Cardiac muscle cell (in vitro differentiated cells and primary cell): ENCODE measurements around the gene NUP93. TPM values are rescaled to one million over a fixed set of nuclear protein-coding genes. Genes with fewer than 3 reads are reported as not detected.

Experiments used
- DNase-seq, 2 donors: peaks; one replicate each; pipeline versions ENCODE4 v3.0.0 to v3.0.0-alpha.2; 2010 to 2017; ENCODE audit warnings: low read depth in 1 of 2, low spot score in 1 of 2
- H3K27ac ChIP-seq: fragments of 200-600 bp; sonication (generic); 2 replicates; pipeline ENCODE4 v1.5.1; 2016
- H3K27me3 ChIP-seq: fragments of 200-600 bp; sonication (generic); 2 replicates; pipeline ENCODE4 v1.6.0; 2016; ENCODE audit warnings: control low read depth
- H3K36me3 ChIP-seq: fragments of 200-600 bp; sonication (generic); 2 replicates; pipeline ENCODE4 v1.5.1; 2016; ENCODE audit warnings: control low read depth
- H3K4me1 ChIP-seq: fragments of 200-600 bp; sonication (generic); 2 replicates; pipeline ENCODE4 v1.8.1; 2017; ENCODE audit warnings: low read depth, mild to moderate bottlenecking, mixed run types
- H3K4me3 ChIP-seq: fragments of 200-600 bp; sonication (generic); 2 replicates; pipeline ENCODE4 v1.5.1; 2016; ENCODE audit warnings: mild to moderate bottlenecking
- H3K9me3 ChIP-seq: fragments of 200-600 bp; sonication (generic); 2 replicates; pipeline ENCODE4 v1.5.1; 2017; ENCODE audit warnings: low read depth, mild to moderate bottlenecking, control low read depth
- CTCF ChIP-seq: IDR thresholded peaks from 2 replicates; pipeline ENCODE4 v1.5.1; 2012; ENCODE audit warnings: low read depth, mild to moderate bottlenecking, low read length
- polyA plus RNA-seq: library from polyadenylated mRNA; unstranded; fragments of >200 nt; fragmentation: Nextera tagmentation; extraction: Ambion mirVana; gene quantifications from 2 replicates; pipeline ENCODE4 v1.2.1, GENCODE V29; 2016
- total RNA-seq: library from RNA; depleted of rRNA; stranded (reverse); fragments of >200 nt; gene quantifications from 2 replicates; pipeline ENCODE4 v1.2.3, GENCODE V29; 2016

The NUP93 gene
- total and polyA plus RNA-seq, 2 experiments from 2014 or later, result 110 to 127 TPM

DNA sequence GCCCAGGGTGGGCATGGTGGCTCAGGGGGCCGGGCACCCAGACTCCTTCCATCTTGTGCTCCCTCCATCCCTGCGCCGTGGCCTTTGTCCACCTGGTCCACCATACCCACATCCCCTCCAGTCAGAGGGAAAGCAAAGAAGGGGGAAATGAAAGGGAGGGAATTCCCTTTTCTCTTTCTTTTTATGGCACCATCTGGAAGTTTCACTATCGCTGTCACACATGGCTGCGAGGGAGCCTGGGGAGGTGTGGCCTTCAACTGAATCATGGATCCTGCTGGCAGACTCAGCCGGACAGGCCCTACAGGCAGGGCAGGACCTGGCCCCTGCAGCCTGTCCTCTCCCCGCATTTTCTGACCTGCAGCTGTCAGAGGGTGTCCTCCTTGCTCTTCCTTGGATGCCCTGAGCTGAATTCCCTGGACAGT is 141.3 kb downstream of the NUP93 start:
- Histone ChIP-seq H3K4me3 (no peak overlapping the region), H3K27me3 (no peaks in the 10 kb centered on the region), H3K4me1 (peaks cover 5% of the 10 kb centered on the region), H3K9me3 (no peaks in the 10 kb centered on the region), H3K27ac (no peak overlapping the region), H3K36me3 (no peaks in the 10 kb centered on the region)
- DNase-seq, result peak in 1 of 2 donors; percentile 38
- no peak for TF ChIP-seq CTCF

- no peaks in the 10 kb centered on the region for H3K36me3 ChIP-seq
- no peak for TF ChIP-seq CTCF
- DNase-seq, result no peak
- H3K4me1 ChIP-seq, result peaks cover 5% of the 10 kb centered on the region
- H3K27me3 ChIP-seq, result no peaks in the 10 kb centered on the region
- H3K27ac ChIP-seq, result no peak overlapping the region
- no peaks in the 10 kb centered on the region for H3K9me3 ChIP-seq
- no peak overlapping the region for H3K4me3 ChIP-seq
Observed at GRCh38 chr16:56872863-56873391, 143.0 kb downstream of the NUP93 start.

- Histone ChIP-seq H3K4me1 (peaks cover 5% of the 10 kb centered on the region), H3K27ac (peak overlapping the region; percentile 0), H3K27me3 (no peaks in the 10 kb centered on the region), H3K36me3 (no peaks in the 10 kb centered on the region), H3K9me3 (no peaks in the 10 kb centered on the region), H3K4me3 (no peak overlapping the region)
- DNase-seq, result peak; percentile 26 to 35
- no peak for TF ChIP-seq CTCF
Observed at GRCh38 chr16:56874800-56875199, 144.9 kb downstream of the NUP93 start.

DNA sequence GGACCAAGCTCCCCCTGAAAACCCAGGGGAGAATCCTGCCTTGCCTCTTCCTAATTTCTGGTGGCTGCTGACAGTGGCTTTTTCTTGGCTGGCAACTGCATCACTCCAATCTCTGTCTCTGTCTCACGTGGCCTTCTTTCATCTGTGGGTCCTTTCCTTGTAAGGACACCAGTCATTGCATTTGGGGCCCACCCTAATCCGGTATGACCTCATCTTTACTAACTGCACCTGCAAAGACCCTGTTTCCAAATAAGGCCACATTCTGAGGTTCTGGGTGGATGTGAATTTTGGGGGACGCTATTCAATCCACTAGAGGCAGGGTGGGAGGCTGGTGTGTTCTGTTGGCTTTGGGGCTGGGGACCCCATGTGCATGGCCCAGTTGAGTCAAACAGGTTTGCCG is 146.1 kb downstream of the NUP93 start:
- no peak overlapping the region for H3K4me3 ChIP-seq
- no peaks in the 10 kb centered on the region for H3K27me3 ChIP-seq
- no peak overlapping the region for H3K27ac ChIP-seq
- DNase-seq, result no peak
- peaks cover 5% of the 10 kb centered on the region for H3K4me1 ChIP-seq
- no peaks in the 10 kb centered on the region for H3K9me3 ChIP-seq
- H3K36me3 ChIP-seq, result no peaks in the 10 kb centered on the region
- no peak for TF ChIP-seq CTCF

DNA sequence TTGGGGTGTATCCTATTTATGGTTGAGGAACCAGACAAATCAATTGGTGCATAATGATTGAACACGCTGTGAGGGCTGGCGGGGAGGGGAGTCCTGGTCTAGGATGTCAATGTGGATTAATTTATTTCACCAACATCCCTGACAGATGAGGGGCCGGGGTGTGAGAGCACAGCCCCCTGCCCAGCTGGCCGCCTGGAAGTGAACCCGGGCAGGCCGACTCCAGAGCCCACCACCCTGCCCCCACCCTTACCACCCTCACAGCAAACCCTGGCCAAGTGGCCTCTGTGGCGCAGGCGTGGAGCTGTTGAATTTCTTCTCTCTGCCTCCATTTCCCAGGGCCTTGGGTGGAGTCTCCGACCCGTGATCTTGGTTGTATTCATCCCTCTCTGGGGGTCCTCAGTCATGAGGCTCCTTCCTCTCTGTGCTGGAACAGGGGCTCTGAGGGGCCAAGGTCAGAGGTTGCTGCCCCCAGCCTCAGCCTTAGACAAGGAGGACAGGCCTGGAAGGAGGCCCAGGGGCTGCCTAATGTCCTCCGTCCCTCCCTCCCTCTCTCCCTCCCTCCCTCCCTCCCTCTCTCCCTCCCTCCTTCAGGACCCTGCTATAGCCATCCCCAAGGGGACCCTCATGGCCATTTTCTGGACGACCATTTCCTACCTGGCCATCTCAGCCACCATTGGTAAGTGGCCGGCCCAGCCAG is 147.7 kb downstream of the NUP93 start:
- no peak for DNase-seq
- H3K36me3 ChIP-seq, result no peaks in the 10 kb centered on the region
- no peak for TF ChIP-seq CTCF

More for the DNA sequence above, 147.7 kb downstream of the NUP93 start:
- H3K4me3 ChIP-seq, result no peak overlapping the region
- H3K27me3 ChIP-seq, result no peaks in the 10 kb centered on the region
- H3K27ac ChIP-seq, result no peak overlapping the region
- peaks cover 5% of the 10 kb centered on the region for H3K4me1 ChIP-seq
- H3K9me3 ChIP-seq, result no peaks in the 10 kb centered on the region
